ENCODE data around the gene FGF14. TPM values are rescaled to one million over a fixed set of nuclear protein-coding genes. Genes with fewer than 3 reads are reported as not detected.

FGF14 gene
- total RNA-seq, 2 donors from 2014 or later: 0.14 TPM

GRCh38 chr13:101835920-101836319 is 565.9 kb downstream of the FGF14 start:
- ATAC-seq (ENCODE audit: insufficient number of reproducible peaks, low FRiP score, low read depth) (no peak), DNase-seq (ENCODE audit: low spot score) (no peak)
- H3K4me3 ChIP-seq: no peak overlapping the region
- no peak for TF ChIP-seq CTCF (IDR thresholded peaks at IDR 0.05)
- H3K36me3 ChIP-seq: no peaks in the 10 kb centered on the region
- H3K9me3 ChIP-seq: no peaks in the 10 kb centered on the region
- no peak overlapping the region for H3K27ac ChIP-seq
- peaks cover 0 to 4% of the 10 kb centered on the region in 2 donors for H3K4me1 ChIP-seq (ENCODE audit: control insufficient read depth in 1 of 2, low read depth in 2 of 2)
- no peaks in the 10 kb centered on the region for H3K27me3 ChIP-seq (replicated peaks; ENCODE audit: insufficient read depth)

- Histone ChIP-seq H3K36me3 (no peaks in the 10 kb centered on the region), H3K27me3 (replicated peaks; ENCODE audit: insufficient read depth) (no peaks in the 10 kb centered on the region), H3K4me3 (no peak overlapping the region), H3K27ac (no peak overlapping the region), H3K4me1 (ENCODE audit: control insufficient read depth in 1 of 2, low read depth in 2 of 2) (peaks cover 0 to 4% of the 10 kb centered on the region in 2 donors), H3K9me3 (no peaks in the 10 kb centered on the region)
- DNase-seq (ENCODE audit: low spot score): no peak
- no peak for TF ChIP-seq CTCF (IDR thresholded peaks at IDR 0.05)
- no peak for ATAC-seq (ENCODE audit: insufficient number of reproducible peaks, low FRiP score, low read depth)
Observed at GRCh38 chr13:101833671-101834070, 568.2 kb downstream of the FGF14 start.

- Histone ChIP-seq H3K27ac (no peak overlapping the region), H3K27me3 (replicated peaks; ENCODE audit: insufficient read depth) (no peaks in the 10 kb centered on the region), H3K36me3 (no peaks in the 10 kb centered on the region), H3K4me3 (no peak overlapping the region), H3K9me3 (no peaks in the 10 kb centered on the region), H3K4me1 (ENCODE audit: control insufficient read depth in 1 of 2, low read depth in 2 of 2) (no peaks in the 10 kb centered on the region)
- DNase-seq (ENCODE audit: low spot score) (no peak), ATAC-seq (ENCODE audit: insufficient number of reproducible peaks, low FRiP score, low read depth) (no peak)
- no peak for TF ChIP-seq CTCF (IDR thresholded peaks at IDR 0.05)
Observed at GRCh38 chr13:101830035-101830434, 571.8 kb downstream of the FGF14 start.

GRCh38 chr13:101829484-101829883 is 572.4 kb downstream of the FGF14 start:
- no peaks in the 10 kb centered on the region for H3K27me3 ChIP-seq (replicated peaks; ENCODE audit: insufficient read depth)
- no peak overlapping the region for H3K27ac ChIP-seq
- H3K4me3 ChIP-seq: no peak overlapping the region
- H3K9me3 ChIP-seq: no peaks in the 10 kb centered on the region
- ATAC-seq (ENCODE audit: insufficient number of reproducible peaks, low FRiP score, low read depth) (no peak), DNase-seq (ENCODE audit: low spot score) (no peak)
- TF ChIP-seq CTCF (IDR thresholded peaks at IDR 0.05): no peak
- H3K36me3 ChIP-seq: no peaks in the 10 kb centered on the region
- H3K4me1 ChIP-seq (ENCODE audit: control insufficient read depth in 1 of 2, low read depth in 2 of 2): no peaks in the 10 kb centered on the region

- Histone ChIP-seq H3K9me3 (no peaks in the 10 kb centered on the region), H3K4me3 (no peak overlapping the region), H3K4me1 (ENCODE audit: control insufficient read depth in 1 of 2, low read depth in 2 of 2) (no peaks in the 10 kb centered on the region), H3K27ac (no peak overlapping the region), H3K36me3 (no peaks in the 10 kb centered on the region), H3K27me3 (replicated peaks; ENCODE audit: insufficient read depth) (no peaks in the 10 kb centered on the region)
- no peak for TF ChIP-seq CTCF (IDR thresholded peaks at IDR 0.05)
- DNase-seq (ENCODE audit: low spot score) (no peak), ATAC-seq (ENCODE audit: insufficient number of reproducible peaks, low FRiP score, low read depth) (no peak)
Observed at GRCh38 chr13:101828119-101828518, 573.7 kb downstream of the FGF14 start.
